A673 (cell line): Measurements from ENCODE around the gene ABCA12.

Source experiments
- CTCF ChIP-seq: fragments of 300-800, 200-600 bp; sonication (generic); conservative IDR thresholded peaks from 2 replicates; pipeline ENCODE4 v1.5.1; 2017; ENCODE audit warnings: low read depth, mild to moderate bottlenecking, antibody characterized with exemption, low read length, moderate library complexity, mixed read lengths
- EZH2 ChIP-seq: fragments of 200-600 bp; sonication (generic); IDR thresholded peaks from 2 replicates; pipeline ENCODE4 v1.6.1; 2017; ENCODE audit warnings: borderline replicate concordance, low read depth, mild to moderate bottlenecking, mixed read lengths, antibody characterized with exemption, low read length; ENCODE audit not compliant: poor library complexity, severe bottlenecking

DNA sequence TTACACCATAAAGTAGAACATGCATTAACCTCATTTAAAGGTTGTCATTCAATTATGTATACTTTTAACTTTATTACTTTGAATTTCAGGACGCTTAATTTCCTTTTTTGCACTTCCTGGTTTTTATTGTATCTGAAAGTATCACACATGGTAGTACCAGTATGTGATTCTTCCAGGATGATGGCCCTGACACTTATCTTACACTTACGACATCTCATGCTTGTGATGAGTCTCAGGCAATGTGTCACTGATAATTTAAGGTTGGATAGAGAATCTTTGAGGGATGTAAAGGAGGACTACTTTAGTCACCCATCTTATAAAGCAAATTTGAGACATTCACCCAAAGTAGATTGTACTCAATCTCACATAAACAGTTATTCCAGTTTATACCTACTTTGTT is 74.9 kb downstream of the ABCA12 start:
- TF ChIP-seq CTCF (no peak), EZH2 (no peak)
